AG09309 (cell line): Measurements from ENCODE around the gene ACER1.

Experiments
- DNase-seq: peaks from one replicate; pipeline ENCODE4 v3.0.0-alpha.2; 2010; ENCODE audit warnings: low read depth
- H3K4me3 ChIP-seq: 2 replicates; pipeline ENCODE4 v1.5.1; 2011; ENCODE audit warnings: mild to moderate bottlenecking, low read depth, low read length, moderate library complexity; ENCODE audit not compliant: control insufficient read depth
- CTCF ChIP-seq: IDR thresholded peaks from 2 replicates; pipeline ENCODE4 v1.5.1; 2011; ENCODE audit warnings: mild to moderate bottlenecking, low read depth, low read length, inconsistent platforms; ENCODE audit not compliant: insufficient read depth, control insufficient read depth; ENCODE audit errors: missing control alignments

ACER1 gene

DNA sequence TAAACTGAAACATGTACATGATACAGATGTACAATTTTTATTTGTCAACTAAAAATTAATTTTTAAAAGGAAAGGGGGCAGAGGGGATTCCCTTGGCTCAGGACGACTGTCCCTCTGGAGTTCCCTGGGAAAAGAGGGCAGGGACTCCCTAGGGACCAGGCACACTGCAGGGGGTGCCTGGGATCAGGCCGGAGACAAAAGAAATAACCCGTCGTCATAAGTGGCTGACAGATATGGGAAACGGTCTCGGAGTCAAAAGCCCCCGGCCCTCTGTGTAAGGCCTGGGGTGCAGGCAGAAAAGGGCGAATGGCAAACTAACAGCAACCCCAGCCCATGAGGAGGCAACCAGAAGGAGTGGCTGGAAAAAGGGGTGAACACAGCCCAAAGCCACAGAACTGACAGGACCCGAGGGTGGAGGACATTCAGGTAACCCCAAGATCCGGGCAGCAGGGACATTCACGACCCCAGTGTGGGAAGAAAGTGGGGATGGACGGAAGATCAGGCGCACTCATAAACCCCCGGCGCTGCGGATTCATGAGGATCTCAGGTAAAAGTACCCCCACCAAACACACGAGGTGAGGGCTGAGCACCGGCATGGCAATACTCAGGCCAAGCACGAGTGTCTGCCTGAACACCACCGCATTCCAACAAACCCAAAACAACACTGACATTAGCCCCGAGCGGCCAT lies 60.4 kb downstream of the ACER1 start:
- H3K4me3 ChIP-seq, result peak overlapping the region; percentile 13; the same call in 1 of the 2 replicates
- TF ChIP-seq CTCF, result no peak
- no peak for DNase-seq

GRCh38 chr19:6272411-6272791 lies 61.0 kb downstream of the ACER1 start:
- DNase-seq, result no peak
- TF ChIP-seq CTCF, result no peak
- H3K4me3 ChIP-seq, result no peak overlapping the region

DNA sequence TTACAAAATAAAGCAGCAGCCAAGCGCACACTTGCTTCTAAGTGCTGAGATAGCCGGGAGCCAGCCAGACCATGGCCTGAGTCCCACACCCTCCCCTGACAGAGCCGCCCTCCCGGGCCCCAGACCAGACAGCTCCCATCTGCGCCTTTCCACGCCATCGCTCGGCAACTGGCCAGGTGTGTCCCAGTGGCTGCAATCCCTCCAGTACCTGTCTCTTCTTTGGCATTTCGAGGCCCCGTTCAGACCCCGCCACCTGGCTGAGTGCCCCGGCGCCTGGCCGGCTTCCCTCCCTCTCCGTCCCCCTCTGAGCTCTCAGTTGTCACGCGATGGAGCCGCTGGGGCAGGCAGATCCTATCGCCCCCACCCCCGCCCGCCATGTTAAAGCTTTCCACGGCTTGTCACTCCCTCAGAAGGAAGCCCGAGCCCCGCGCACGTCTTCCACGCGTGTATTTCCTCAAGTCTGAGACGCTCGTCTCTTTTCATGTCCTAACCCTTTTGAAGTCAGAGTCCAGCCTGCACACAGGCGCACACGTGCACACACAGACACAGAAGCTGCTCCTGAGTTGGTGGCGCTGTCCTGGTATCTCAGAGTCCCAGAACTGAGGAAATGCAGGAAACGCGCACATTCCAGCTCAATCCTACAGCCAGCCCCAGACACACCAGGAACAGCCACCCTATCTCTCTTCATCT lies 61.5 kb downstream of the ACER1 start:
- peak overlapping the region; percentile 4 for H3K4me3 ChIP-seq

GRCh38 chr19:6271251-6271650 lies 62.2 kb downstream of the ACER1 start:
- peak; percentile 41 for TF ChIP-seq CTCF
- peak overlapping the region; percentile 4; the same call in 1 of the 2 replicates for H3K4me3 ChIP-seq
- no peak for DNase-seq

More for the DNA sequence above, 61.5 kb downstream of the ACER1 start:
- peak; percentile 22 for TF ChIP-seq CTCF
- peak; percentile 46 for DNase-seq

DNA sequence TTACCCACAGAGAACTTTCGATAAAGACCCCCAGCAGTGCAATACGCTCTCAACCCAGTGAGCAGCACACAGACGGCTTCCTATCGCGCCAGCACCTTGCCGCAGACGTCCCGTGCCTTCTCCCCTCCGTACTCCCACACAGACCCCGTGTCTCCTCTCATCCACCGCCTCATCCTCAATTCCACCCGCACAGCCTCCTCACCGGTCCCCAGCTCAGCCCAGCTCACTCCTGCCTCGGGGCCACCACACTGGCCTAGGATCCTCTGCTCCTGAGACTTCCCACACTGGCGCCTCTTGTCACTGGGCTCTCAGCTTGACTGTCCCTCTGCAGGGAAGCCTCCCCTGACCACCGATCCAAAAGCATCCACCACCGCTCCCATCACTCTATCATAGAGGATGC lies 62.6 kb downstream of the ACER1 start:
- DNase-seq, result no peak
- H3K4me3 ChIP-seq, result no peak overlapping the region
- TF ChIP-seq CTCF, result no peak

DNA sequence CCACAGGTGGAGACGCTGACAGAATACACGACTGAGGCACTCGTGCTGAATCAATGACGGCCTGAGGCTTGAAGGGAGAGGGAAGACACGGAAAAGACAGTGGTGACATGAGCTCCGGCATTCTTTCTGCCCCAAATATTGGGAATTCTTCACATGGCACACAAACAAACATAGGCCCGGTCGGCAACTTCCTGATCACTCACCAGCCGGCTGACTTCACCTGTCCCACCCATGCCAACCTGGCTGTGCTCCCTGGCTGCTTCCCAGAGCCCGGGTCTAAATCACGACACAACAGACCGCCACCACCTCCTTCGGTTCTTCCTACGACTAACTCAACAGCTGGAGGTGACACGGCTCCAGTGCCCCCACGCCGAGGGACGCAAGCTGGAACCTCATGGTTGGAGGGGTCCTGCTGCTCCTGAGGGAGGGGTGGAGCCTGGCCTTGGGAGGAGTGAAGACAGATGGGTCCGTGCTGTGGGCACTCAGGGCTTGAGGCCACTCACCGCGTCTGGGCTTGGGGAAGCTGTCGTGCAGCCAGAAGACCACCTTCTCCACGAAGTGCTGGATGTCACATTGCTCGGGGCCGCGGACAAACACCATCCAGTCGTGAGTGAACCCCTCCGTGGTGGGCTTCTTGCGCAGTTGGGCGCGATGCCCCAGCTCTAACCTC lies 63.2 kb downstream of the ACER1 start:
- TF ChIP-seq CTCF, result no peak
- DNase-seq, result no peak
- no peak overlapping the region for H3K4me3 ChIP-seq
